ENCODE measurements around the gene MEGF11. TPM values are rescaled to one million over a fixed set of nuclear protein-coding genes. Genes with fewer than 3 reads are reported as not detected.

The MEGF11 gene
- total RNA-seq, 1 experiment from 2014 or later: 2.3 TPM

- H3K9me3 ChIP-seq (ENCODE audit: control insufficient read depth in 1 of 2, insufficient read depth in 1 of 2, low read depth in 1 of 2, low read length in 2 of 2): no peaks in the 10 kb centered on the region
- no TSS peak for BruUV-seq (replicated peaks)
- no peaks in the 10 kb centered on the region for H4K20me1 ChIP-seq (ENCODE audit: insufficient read depth)
- peaks cover 0 to 10% of the 10 kb centered on the region in 2 experiments; a peak in 2 of 4 replicates for H3K4me1 ChIP-seq (ENCODE audit: control insufficient read depth in 1 of 2, insufficient read depth in 2 of 2, low read length in 2 of 2)
- no peak overlapping the region for H3K27ac ChIP-seq (ENCODE audit: low read depth, low read length)
- H2AFZ ChIP-seq (ENCODE audit: low read depth, low read length, poor library complexity, severe bottlenecking): no peak overlapping the region
- TF ChIP-seq YY1 (IDR thresholded peaks at IDR 0.05; ENCODE audit: extremely low read depth, insufficient replicate concordance, low read depth, low read length): no peak
- no peak for TF ChIP-seq FOSL1 (IDR thresholded peaks at IDR 0.05; ENCODE audit: low read depth)
- no peak for TF ChIP-seq JUND (IDR thresholded peaks at IDR 0.05)
- no peak for TF ChIP-seq ZNF274 (IDR thresholded peaks at IDR 0.05; ENCODE audit: low read depth, low read length)
- no peak for TF ChIP-seq EGR1 (IDR thresholded peaks at IDR 0.05; ENCODE audit: low read depth)
- TF ChIP-seq SIN3A (IDR thresholded peaks at IDR 0.05; ENCODE audit: low read depth): no peak
- no peak for TF ChIP-seq ATF3 (IDR thresholded peaks at IDR 0.05)
- TF ChIP-seq POLR2AphosphoS5 (IDR thresholded peaks at IDR 0.05; ENCODE audit: low read depth, low read length): no peak
- no peak for TF ChIP-seq ZBTB33 (IDR thresholded peaks at IDR 0.05; ENCODE audit: extremely low read depth, insufficient replicate concordance, low read length)
- no peak for TF ChIP-seq CTCF (IDR thresholded peaks at IDR 0.05 in 2 of 3, conservative IDR thresholded peaks at IDR 0.05 in 1 of 3; ENCODE audit: borderline replicate concordance in 1 of 3, insufficient read depth in 1 of 3, low read depth in 2 of 3, low read length in 2 of 3)
- TF ChIP-seq SRF (IDR thresholded peaks at IDR 0.05; ENCODE audit: low read depth): no peak
- TF ChIP-seq CEBPB (IDR thresholded peaks at IDR 0.05; ENCODE audit: low read depth): no peak
- DNase-seq (ENCODE audit: low read depth, low spot score): no peak
- ATAC-seq: no peak
- H3K9me2 ChIP-seq (ENCODE audit: insufficient read depth): no peaks in the 10 kb centered on the region
- ChIA-PET POLR2A (no interaction called here), RAD21 (ENCODE audit: low non-redundant PET in 1 of 2, low total read pairs in 2 of 2, uncharacterized antibody in 2 of 2, unreplicated experiment in 2 of 2) (no interaction called here), CTCF (no interaction called here)
- no peaks in the 10 kb centered on the region for H3K36me3 ChIP-seq (ENCODE audit: control insufficient read depth in 1 of 2, insufficient read depth in 2 of 2, low read length in 2 of 2)
- no peak overlapping the region for H3K4me3 ChIP-seq (replicated peaks in 1 of 2; ENCODE audit: low read depth in 1 of 2, low read length in 2 of 2)
- H3K27me3 ChIP-seq (ENCODE audit: insufficient read depth, low read length): no peaks in the 10 kb centered on the region
- no peaks in the 10 kb centered on the region for H3K79me2 ChIP-seq (ENCODE audit: insufficient read depth, low read length)
- intact Hi-C loops (cut with micrococcal nuclease): no loop called here
- H3K9ac ChIP-seq (ENCODE audit: low read length): no peak overlapping the region
- H3K4me2 ChIP-seq (ENCODE audit: low read length): no peak overlapping the region
These were observed 100.9 kb downstream of the MEGF11 start for GRCh38 chr15:66152650-66153049.
